SK-N-SH (cell line): Measurements from ENCODE around the gene SERF2. TPM values are rescaled to one million over a fixed set of nuclear protein-coding genes. Genes with fewer than 3 reads are reported as not detected.
A peak's percentile ranks its signal among the peaks of the same experiment; 100 is the strongest.

ENCODE experiments used
- CTCF ChIA-PET: fragments of 300-600, 350-600 bp; formaldehyde crosslinking; extraction: SDS; loops from one replicate; lab custom pipeline; 2021; lab: Yijun Ruan, JAX
- POLR2A ChIA-PET: fragments of 350-600 bp; sonication (Branson Sonifier 250); formaldehyde crosslinking; extraction: SDS; loops from one replicate; lab custom pipeline; 2020; ENCODE audit warnings: antibody characterized with exemption, inconsistent platforms; lab: Yijun Ruan, JAX
- DNase-seq: peaks from one replicate; pipeline ENCODE4 v3.0.0; 2012
- H2AFZ ChIP-seq: fragments of 200-600 bp; sonication (generic); 2 replicates; pipeline ENCODE4 v1.8.1; 2016; ENCODE audit warnings: antibody characterized with exemption, mild to moderate bottlenecking, low read depth
- H3F3A ChIP-seq: fragments of 200-600 bp; sonication (generic); replicated peaks from 2 replicates; pipeline ENCODE3; 2016; ENCODE audit warnings: antibody characterized with exemption, mild to moderate bottlenecking; ENCODE audit not compliant: insufficient read depth
- H3K27ac ChIP-seq, 2 experiments: fragments of 200-500 bp in 1 of 2; fragments of 200-600 bp in 1 of 2; sonication (Bioruptor generic) in 1 of 2; sonication (generic), shearing (Covaris generic) in 1 of 2; 2 replicates each; pipeline versions ENCODE4 v1.5.1 to v1.6.1; 2014 to 2016; ENCODE audit warnings: low read depth in 2 of 2, inconsistent platforms in 1 of 2, low read length in 1 of 2, mild to moderate bottlenecking in 1 of 2, mixed read lengths in 1 of 2
- H3K27me3 ChIP-seq: fragments of 200-600 bp; sonication (generic), shearing (Covaris generic); 2 replicates; pipeline ENCODE4 v1.6.1; 2016; ENCODE audit warnings: mixed run types; ENCODE audit not compliant: insufficient read depth
- H3K36me3 ChIP-seq, 2 experiments: fragments of 200-500 bp in 1 of 2; fragments of 200-600 bp in 1 of 2; sonication (Bioruptor generic) in 1 of 2; sonication (generic) in 1 of 2; replicated peaks in 1 of 2; 2 replicates each; pipeline versions ENCODE3 to v1.5.1; 2014 to 2016; ENCODE audit warnings: low read length in 1 of 2, mild to moderate bottlenecking in 1 of 2; ENCODE audit not compliant: insufficient read depth in 2 of 2, control insufficient read depth in 1 of 2
- H3K4me1 ChIP-seq, 2 experiments: fragments of 200-500 bp in 1 of 2; fragments of 200-600 bp in 1 of 2; sonication (Bioruptor generic) in 1 of 2; sonication (generic), shearing (Covaris generic) in 1 of 2; 2 replicates each; pipeline versions ENCODE4 v1.5.1 to v1.6.1; 2014 to 2016; ENCODE audit warnings: low read depth in 1 of 2, low read length in 1 of 2, mixed run types in 1 of 2; ENCODE audit not compliant: insufficient read depth in 2 of 2, control insufficient read depth in 1 of 2
- H3K4me2 ChIP-seq: fragments of 200-600 bp; sonication (generic), shearing (Covaris generic); 2 replicates; pipeline ENCODE4 v1.6.1; 2017; ENCODE audit warnings: mixed run types
- H3K4me3 ChIP-seq, 2 experiments: fragments of 200-500 bp in 1 of 2; fragments of 200-600 bp in 1 of 2; sonication (Bioruptor generic) in 1 of 2; sonication (generic), shearing (Covaris generic) in 1 of 2; 2 replicates each; pipeline versions ENCODE4 v1.5.1 to v1.8.1; 2014 to 2016; ENCODE audit warnings: low read depth in 2 of 2, inconsistent platforms in 1 of 2, low read length in 1 of 2, mild to moderate bottlenecking in 1 of 2, mixed read lengths in 1 of 2, moderate library complexity in 1 of 2
- H3K79me2 ChIP-seq: fragments of 200-600 bp; sonication (generic); 2 replicates; pipeline ENCODE4 v1.8.1; 2017; ENCODE audit warnings: mild to moderate bottlenecking; ENCODE audit not compliant: insufficient read depth
- H3K9ac ChIP-seq: fragments of 200-600 bp; sonication (generic); 2 replicates; pipeline ENCODE4 v1.6.1; 2017; ENCODE audit warnings: mixed run types
- H3K9me2 ChIP-seq: fragments of 200-600 bp; sonication (generic); 2 replicates; pipeline ENCODE4 v1.6.1; 2017; ENCODE audit warnings: mixed run types
- H3K9me3 ChIP-seq: fragments of 200-600 bp; sonication (generic); 2 replicates; pipeline ENCODE4 v1.6.1; 2017; ENCODE audit warnings: mixed run types, mild to moderate bottlenecking, moderate library complexity
- H4K20me1 ChIP-seq: fragments of 200-600 bp; sonication (generic); 2 replicates; pipeline ENCODE4 v1.6.1; 2017; ENCODE audit warnings: mild to moderate bottlenecking, mixed run types; ENCODE audit not compliant: insufficient read depth
- EP300 ChIP-seq, 2 experiments: IDR thresholded peaks; 2 replicates each; pipeline versions ENCODE4 v1.4.0 to v1.6.1; 2012; ENCODE audit warnings: borderline replicate concordance in 1 of 2, low read depth in 1 of 2, low read length in 1 of 2
- FOSL2 ChIP-seq: IDR thresholded peaks from 2 replicates; pipeline ENCODE4 v1.4.0; 2012; ENCODE audit warnings: low read depth, mild to moderate bottlenecking, moderate library complexity, borderline replicate concordance
- FOXJ3 ChIP-seq: sonication (generic); formaldehyde crosslinking; IDR thresholded peaks from 2 replicates; pipeline ENCODE4 v1.5.1; 2020; ENCODE audit warnings: mild to moderate bottlenecking, missing genetic modification reagents
- MEF2A ChIP-seq: IDR thresholded peaks from 2 replicates; pipeline ENCODE4 v1.4.0; 2012; ENCODE audit warnings: low read depth, borderline replicate concordance
- MXI1 ChIP-seq: IDR thresholded peaks from 2 replicates; pipeline ENCODE4 v1.6.1; 2012; ENCODE audit warnings: mild to moderate bottlenecking, low read depth, low read length, improper control_type of control experiment
- NFIC ChIP-seq: IDR thresholded peaks from 2 replicates; pipeline ENCODE4 v1.4.0; 2012; ENCODE audit warnings: borderline replicate concordance
- PBX3 ChIP-seq: IDR thresholded peaks from 2 replicates; pipeline ENCODE4; 2012
- POLR2AphosphoS5 ChIP-seq: IDR thresholded peaks from 2 replicates; pipeline ENCODE4 v1.6.1; 2012; ENCODE audit warnings: low read depth, low read length
- RCOR1 ChIP-seq: fragments of 150-350 bp; IDR thresholded peaks from 2 replicates; pipeline ENCODE4 v1.6.1; 2017; ENCODE audit warnings: antibody characterized with exemption, low read length
- SMC3 ChIP-seq: IDR thresholded peaks from 2 replicates; pipeline ENCODE4 v1.6.1; 2012; ENCODE audit warnings: low read depth, low read length, improper control_type of control experiment
- TAF1 ChIP-seq: IDR thresholded peaks from 2 replicates; pipeline ENCODE4 v1.6.1; 2012; ENCODE audit warnings: low read depth, mild to moderate bottlenecking, low read length, moderate library complexity, borderline replicate concordance
- TCF12 ChIP-seq: IDR thresholded peaks from 2 replicates; pipeline ENCODE4 v1.4.0; 2012
- YY1 ChIP-seq: IDR thresholded peaks from 2 replicates; pipeline ENCODE4 v1.4.0; 2012; ENCODE audit warnings: low read depth, mild to moderate bottlenecking
- ZBTB33 ChIP-seq: IDR thresholded peaks from 2 replicates; pipeline ENCODE4 v1.4.0; 2012; ENCODE audit warnings: low read depth, borderline replicate concordance
- WGBS: methylation state at CpG from one replicate; pipeline ENCODE4 v1.1.6; 2017; ENCODE audit warnings: low lambda C conversion rate; 5-methylcytosine and 5-hydroxymethylcytosine counted together
- polyA plus RNA-seq, 3 experiments: library from polyadenylated mRNA; depleted of rRNA; stranded (reverse); fragments of >200 nt; gene quantifications; 2 replicates each; pipeline ENCODE4 v1.2.3, GENCODE V29; 2012
- TF ChIP-seq, protein P1 (sequence below): IDR thresholded peaks from 2 replicates; pipeline ENCODE4 v1.4.0; 2012; ENCODE audit warnings: low read depth
- TF ChIP-seq, protein P2 (sequence below): IDR thresholded peaks from 2 replicates; pipeline ENCODE4 v1.4.0; 2012; ENCODE audit warnings: low read depth, borderline replicate concordance

SERF2 gene
- polyA plus RNA-seq, 1 of the 3 experiments (the other 2 are of a cell fraction) = 1,369 TPM

DNA sequence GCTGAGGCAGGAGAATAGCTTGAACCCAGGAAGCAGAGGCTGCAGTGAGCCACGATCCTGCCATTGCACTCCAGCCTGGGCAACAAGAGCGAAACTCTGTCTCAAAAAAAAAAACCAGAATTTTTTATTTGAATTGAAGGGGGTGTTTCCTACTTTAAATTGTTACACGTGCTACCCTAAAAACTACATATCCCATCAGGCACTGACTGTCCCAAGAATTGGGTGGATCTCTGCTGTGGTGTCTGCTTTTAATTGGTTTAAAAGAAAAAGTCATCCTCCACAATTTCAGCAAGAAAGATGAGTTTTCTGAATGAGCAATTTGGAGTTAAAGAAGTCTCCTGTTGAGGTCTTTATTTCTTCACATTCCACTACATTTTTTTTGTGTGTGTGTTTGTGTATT is 43.7 kb upstream of the SERF2 start:
- Histone ChIP-seq H3F3A (no peaks in the 10 kb centered on the region), H3K4me3 (peak overlapping the region; percentile 65 to 66; a peak in 2 of 4 replicates), H3K9me3 (no peaks in the 10 kb centered on the region), H3K4me2 (peak overlapping the region; percentile 90), H3K9ac (no peak overlapping the region), H4K20me1 (peaks cover 61% of the 10 kb centered on the region), H3K36me3 (peaks cover 11 to 23% of the 10 kb centered on the region in 2 experiments), H2AFZ (no peak overlapping the region), H3K9me2 (no peaks in the 10 kb centered on the region), H3K4me1 (peaks cover 0 to 8% of the 10 kb centered on the region in 2 experiments; a peak in 2 of 4 replicates), H3K79me2 (peaks cover 72% of the 10 kb centered on the region), H3K27me3 (no peaks in the 10 kb centered on the region), H3K27ac (no peak overlapping the region; a peak in 1 of 4 replicates)
- no peak for DNase-seq
- 61% methylated on average over 3 of the region's 3 CpGs for WGBS
- TF ChIP-seq, protein P1, sequence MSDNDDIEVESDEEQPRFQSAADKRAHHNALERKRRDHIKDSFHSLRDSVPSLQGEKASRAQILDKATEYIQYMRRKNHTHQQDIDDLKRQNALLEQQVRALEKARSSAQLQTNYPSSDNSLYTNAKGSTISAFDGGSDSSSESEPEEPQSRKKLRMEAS = no peak
- TF ChIP-seq SMC3 (no peak), TCF12 (no peak), ZBTB33 (no peak), NFIC (no peak), TAF1 (no peak), MXI1 (no peak), POLR2AphosphoS5 (no peak), FOXJ3 (CRISPR knock-in tag) (no peak), PBX3 (no peak), YY1 (no peak), EP300 (IDR thresholded peaks at IDR 0.05; ENCODE audit: borderline replicate concordance in 1 of 2, low read depth in 1 of 2, low read length in 1 of 2) (no peak), FOSL2 (no peak), MEF2A (no peak), RCOR1 (no peak)
- TF ChIP-seq, protein P2, sequence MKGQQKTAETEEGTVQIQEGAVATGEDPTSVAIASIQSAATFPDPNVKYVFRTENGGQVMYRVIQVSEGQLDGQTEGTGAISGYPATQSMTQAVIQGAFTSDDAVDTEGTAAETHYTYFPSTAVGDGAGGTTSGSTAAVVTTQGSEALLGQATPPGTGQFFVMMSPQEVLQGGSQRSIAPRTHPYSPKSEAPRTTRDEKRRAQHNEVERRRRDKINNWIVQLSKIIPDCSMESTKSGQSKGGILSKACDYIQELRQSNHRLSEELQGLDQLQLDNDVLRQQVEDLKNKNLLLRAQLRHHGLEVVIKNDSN = no peak
- POLR2A ChIA-PET = no interaction called here
- CTCF ChIA-PET = no interaction called here
